SK-N-SH (cell line): Measurements from ENCODE around the gene SLCO2B1.

ENCODE experiments used
- CHD2 ChIP-seq: fragments of 150-350 bp; IDR thresholded peaks from 2 replicates; pipeline ENCODE4 v1.6.1; 2018; ENCODE audit warnings: low read length; ENCODE audit not compliant: partially characterized antibody
- CTCF ChIP-seq: fragments of 200-600 bp; sonication (generic); IDR thresholded peaks from 2 replicates; pipeline ENCODE4 v1.6.1; 2017; ENCODE audit warnings: antibody characterized with exemption, mild to moderate bottlenecking, moderate library complexity
- EP300 ChIP-seq, 2 experiments: IDR thresholded peaks; 2 replicates each; pipeline versions ENCODE4 v1.4.0 to v1.6.1; 2012; ENCODE audit warnings: borderline replicate concordance in 1 of 2, low read depth in 1 of 2, low read length in 1 of 2
- EZH2phosphoT487 ChIP-seq: fragments of 200-600 bp; sonication (generic); IDR thresholded peaks from 2 replicates; pipeline ENCODE4 v1.6.1; 2017; ENCODE audit warnings: low read depth, mixed run types, mild to moderate bottlenecking, antibody characterized with exemption, moderate library complexity, borderline replicate concordance
- GABPA ChIP-seq: IDR thresholded peaks from 2 replicates; pipeline ENCODE4 v1.4.0; 2012; ENCODE audit warnings: low read depth, mild to moderate bottlenecking
- MXI1 ChIP-seq: IDR thresholded peaks from 2 replicates; pipeline ENCODE4 v1.6.1; 2012; ENCODE audit warnings: mild to moderate bottlenecking, low read depth, low read length, improper control_type of control experiment
- NRF1 ChIP-seq: IDR thresholded peaks from 2 replicates; pipeline ENCODE4 v1.6.1; 2012; ENCODE audit warnings: low read depth, mild to moderate bottlenecking, low read length
- POLR2AphosphoS5 ChIP-seq: IDR thresholded peaks from 2 replicates; pipeline ENCODE4 v1.6.1; 2012; ENCODE audit warnings: low read depth, low read length
- RAD21 ChIP-seq: IDR thresholded peaks from 2 replicates; pipeline ENCODE4 v1.6.1; 2012; ENCODE audit warnings: mild to moderate bottlenecking, low read length
- USF1 ChIP-seq: IDR thresholded peaks from 2 replicates; pipeline ENCODE4 v1.4.0; 2012; ENCODE audit warnings: low read depth, borderline replicate concordance
- YY1 ChIP-seq: IDR thresholded peaks from 2 replicates; pipeline ENCODE4 v1.4.0; 2012; ENCODE audit warnings: low read depth, mild to moderate bottlenecking
- TF ChIP-seq, protein P1 (sequence below): IDR thresholded peaks from 2 replicates; pipeline ENCODE4 v1.6.1; 2012; ENCODE audit warnings: mild to moderate bottlenecking, low read depth, low read length, moderate library complexity
- TF ChIP-seq, protein P2 (sequence below): fragments of 150-350 bp; IDR thresholded peaks from 2 replicates; pipeline ENCODE4 v1.6.1; 2017; ENCODE audit warnings: antibody characterized with exemption, low read length, low read depth, borderline replicate concordance

GRCh38 chr11:75151346-75152047 is 590 bp downstream of the SLCO2B1 start:
- no peak for TF ChIP-seq USF1
- no peak for TF ChIP-seq EP300 (IDR thresholded peaks at IDR 0.05; ENCODE audit: borderline replicate concordance in 1 of 2, low read depth in 1 of 2, low read length in 1 of 2)
- no peak for TF ChIP-seq MXI1
- no peak for TF ChIP-seq CTCF
- TF ChIP-seq, protein P1, sequence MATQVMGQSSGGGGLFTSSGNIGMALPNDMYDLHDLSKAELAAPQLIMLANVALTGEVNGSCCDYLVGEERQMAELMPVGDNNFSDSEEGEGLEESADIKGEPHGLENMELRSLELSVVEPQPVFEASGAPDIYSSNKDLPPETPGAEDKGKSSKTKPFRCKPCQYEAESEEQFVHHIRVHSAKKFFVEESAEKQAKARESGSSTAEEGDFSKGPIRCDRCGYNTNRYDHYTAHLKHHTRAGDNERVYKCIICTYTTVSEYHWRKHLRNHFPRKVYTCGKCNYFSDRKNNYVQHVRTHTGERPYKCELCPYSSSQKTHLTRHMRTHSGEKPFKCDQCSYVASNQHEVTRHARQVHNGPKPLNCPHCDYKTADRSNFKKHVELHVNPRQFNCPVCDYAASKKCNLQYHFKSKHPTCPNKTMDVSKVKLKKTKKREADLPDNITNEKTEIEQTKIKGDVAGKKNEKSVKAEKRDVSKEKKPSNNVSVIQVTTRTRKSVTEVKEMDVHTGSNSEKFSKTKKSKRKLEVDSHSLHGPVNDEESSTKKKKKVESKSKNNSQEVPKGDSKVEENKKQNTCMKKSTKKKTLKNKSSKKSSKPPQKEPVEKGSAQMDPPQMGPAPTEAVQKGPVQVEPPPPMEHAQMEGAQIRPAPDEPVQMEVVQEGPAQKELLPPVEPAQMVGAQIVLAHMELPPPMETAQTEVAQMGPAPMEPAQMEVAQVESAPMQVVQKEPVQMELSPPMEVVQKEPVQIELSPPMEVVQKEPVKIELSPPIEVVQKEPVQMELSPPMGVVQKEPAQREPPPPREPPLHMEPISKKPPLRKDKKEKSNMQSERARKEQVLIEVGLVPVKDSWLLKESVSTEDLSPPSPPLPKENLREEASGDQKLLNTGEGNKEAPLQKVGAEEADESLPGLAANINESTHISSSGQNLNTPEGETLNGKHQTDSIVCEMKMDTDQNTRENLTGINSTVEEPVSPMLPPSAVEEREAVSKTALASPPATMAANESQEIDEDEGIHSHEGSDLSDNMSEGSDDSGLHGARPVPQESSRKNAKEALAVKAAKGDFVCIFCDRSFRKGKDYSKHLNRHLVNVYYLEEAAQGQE, result no peak
- TF ChIP-seq, protein P2, sequence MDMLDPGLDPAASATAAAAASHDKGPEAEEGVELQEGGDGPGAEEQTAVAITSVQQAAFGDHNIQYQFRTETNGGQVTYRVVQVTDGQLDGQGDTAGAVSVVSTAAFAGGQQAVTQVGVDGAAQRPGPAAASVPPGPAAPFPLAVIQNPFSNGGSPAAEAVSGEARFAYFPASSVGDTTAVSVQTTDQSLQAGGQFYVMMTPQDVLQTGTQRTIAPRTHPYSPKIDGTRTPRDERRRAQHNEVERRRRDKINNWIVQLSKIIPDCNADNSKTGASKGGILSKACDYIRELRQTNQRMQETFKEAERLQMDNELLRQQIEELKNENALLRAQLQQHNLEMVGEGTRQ, result no peak
- no peak for TF ChIP-seq GABPA
- no peak for TF ChIP-seq YY1
- no peak for TF ChIP-seq RAD21
- no peak for TF ChIP-seq POLR2AphosphoS5
- TF ChIP-seq EZH2phosphoT487, result no peak
- TF ChIP-seq NRF1, result no peak
- no peak for TF ChIP-seq CHD2
